Measurements from ENCODE around the gene GIPC2. TPM values are rescaled to one million over a fixed set of nuclear protein-coding genes. Genes with fewer than 3 reads are reported as not detected.
"Not testable (repeated sequence)": the region's sequence is repeated elsewhere in the genome, so short reads cannot be mapped to it uniquely, and the experiment has no call there.

Gene GIPC2
- total RNA-seq, 2 donors from 2014 or later: 0.79 to 2.1 TPM

GRCh38 chr1:78058670-78059069 is 12.9 kb downstream of the GIPC2 start:
- Histone ChIP-seq H3K4me3 (ENCODE audit: low read length) (no peak overlapping the region), H3K36me3 (ENCODE audit: control insufficient read depth, insufficient read depth, low read length) (no peaks in the 10 kb centered on the region), H3K27me3 (ENCODE audit: control insufficient read depth, insufficient read depth, low read length, poor library complexity, severe bottlenecking) (peaks cover 5% of the 10 kb centered on the region), H3K9me3 (ENCODE audit: control insufficient read depth, low read length) (no peaks in the 10 kb centered on the region), H3K9ac (ENCODE audit: extremely low read depth, low read length, poor library complexity, severe bottlenecking) (no peak overlapping the region), H3K4me1 (ENCODE audit: control insufficient read depth, insufficient read depth, low read length) (no peaks in the 10 kb centered on the region), H3K27ac (ENCODE audit: low read depth, low read length) (no peak overlapping the region)
- Mint-ChIP-seq H3K4me1 (peaks cover 5% of the 10 kb centered on the region), H3K27me3 (ENCODE audit: insufficient read depth) (no peaks in the 10 kb centered on the region), H3K36me3 (ENCODE audit: low read depth) (no peaks in the 10 kb centered on the region), H3K9me3 (no peaks in the 10 kb centered on the region), H3K27ac (no peak overlapping the region), H3K4me3 (no peak overlapping the region)
- WGBS, 2 experiments (ENCODE audit: insufficient coverage in 1 of 2, insufficient read length in 1 of 2): 89% methylated on average over 4 of the region's 4 CpGs; no CpG with 5 or more reads in 1 of the 2 experiments
- no peak for TF ChIP-seq CTCF (conservative IDR thresholded peaks at IDR 0.05)
- DNase-seq: no peak

GRCh38 chr1:78060857-78061563 is 15.2 kb downstream of the GIPC2 start:
- Histone ChIP-seq H3K9me3 (ENCODE audit: control insufficient read depth, low read length) (no peaks in the 10 kb centered on the region), H3K27me3 (ENCODE audit: control insufficient read depth, insufficient read depth, low read length, poor library complexity, severe bottlenecking) (peaks cover 5% of the 10 kb centered on the region), H3K27ac (ENCODE audit: low read depth, low read length) (no peak overlapping the region), H3K4me1 (ENCODE audit: control insufficient read depth, insufficient read depth, low read length) (no peaks in the 10 kb centered on the region), H3K36me3 (ENCODE audit: control insufficient read depth, insufficient read depth, low read length) (no peaks in the 10 kb centered on the region), H3K9ac (ENCODE audit: extremely low read depth, low read length, poor library complexity, severe bottlenecking) (no peak overlapping the region), H3K4me3 (ENCODE audit: low read length) (no peak overlapping the region)
- no peaks in the 10 kb centered on the region for H3K36me3 Mint-ChIP-seq (ENCODE audit: low read depth)
- no peaks in the 10 kb centered on the region for H3K27me3 Mint-ChIP-seq (ENCODE audit: insufficient read depth)
- peaks cover 1% of the 10 kb centered on the region for H3K4me1 Mint-ChIP-seq
- peak overlapping the region; percentile 37 for H3K27ac Mint-ChIP-seq
- DNase-seq: no peak
- peak; percentile 64 for TF ChIP-seq CTCF (conservative IDR thresholded peaks at IDR 0.05)
- 83 to 96% methylated on average over 1 to 4 of the region's 4 CpGs for WGBS, 2 experiments (ENCODE audit: insufficient coverage in 1 of 2, insufficient read length in 1 of 2)
- no peaks in the 10 kb centered on the region for H3K9me3 Mint-ChIP-seq
- no peak overlapping the region for H3K4me3 Mint-ChIP-seq

DNA sequence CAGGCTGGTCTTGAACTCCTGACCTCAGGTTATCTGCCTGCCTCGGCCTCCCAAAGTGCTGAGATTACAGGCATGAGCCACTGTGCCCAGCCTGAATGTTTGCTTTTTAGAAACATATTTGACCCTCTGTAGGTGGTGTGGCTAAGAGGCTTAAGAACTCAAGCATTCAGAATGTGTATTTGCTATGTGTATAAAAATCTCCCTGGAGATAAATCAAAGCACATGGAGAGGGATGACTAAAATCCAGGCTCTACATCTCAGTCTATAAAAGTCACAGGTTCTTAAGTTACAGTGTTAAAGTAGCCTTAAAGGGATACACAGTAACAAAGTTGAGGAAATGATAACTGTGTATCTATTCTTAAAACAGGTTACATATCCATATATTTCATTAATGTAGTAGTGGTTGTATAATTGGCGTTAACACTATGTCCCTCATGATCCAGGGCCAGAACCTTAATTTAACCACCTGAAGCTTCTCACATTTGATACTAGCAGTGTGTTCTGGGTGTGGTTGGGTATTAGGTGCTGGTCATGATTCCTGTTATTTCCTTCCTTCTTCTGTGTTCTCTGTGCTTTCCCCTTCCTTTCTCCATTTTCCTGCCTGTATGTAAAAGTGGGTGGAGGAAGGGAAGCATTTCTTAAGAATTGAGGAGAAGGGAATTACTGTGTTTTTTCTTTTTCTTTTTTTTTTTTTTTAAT is 16.2 kb downstream of the GIPC2 start:
- Mint-ChIP-seq H3K27ac (no peak overlapping the region), H3K4me3 (no peak overlapping the region), H3K9me3 (no peaks in the 10 kb centered on the region), H3K27me3 (ENCODE audit: insufficient read depth) (peaks cover 3% of the 10 kb centered on the region), H3K36me3 (ENCODE audit: low read depth) (no peaks in the 10 kb centered on the region), H3K4me1 (peaks cover 1% of the 10 kb centered on the region)
- Histone ChIP-seq H3K27me3 (ENCODE audit: control insufficient read depth, insufficient read depth, low read length, poor library complexity, severe bottlenecking) (peaks cover 5% of the 10 kb centered on the region), H3K4me1 (ENCODE audit: control insufficient read depth, insufficient read depth, low read length) (no peaks in the 10 kb centered on the region), H3K9ac (ENCODE audit: extremely low read depth, low read length, poor library complexity, severe bottlenecking) (no peak overlapping the region), H3K9me3 (ENCODE audit: control insufficient read depth, low read length) (no peaks in the 10 kb centered on the region), H3K27ac (ENCODE audit: low read depth, low read length) (no peak overlapping the region), H3K36me3 (ENCODE audit: control insufficient read depth, insufficient read depth, low read length) (no peaks in the 10 kb centered on the region), H3K4me3 (ENCODE audit: low read length) (no peak overlapping the region)
- 81 to 100% methylated on average over 1 to 2 of the region's 2 CpGs for WGBS, 2 experiments (ENCODE audit: insufficient coverage in 1 of 2, insufficient read length in 1 of 2)
- TF ChIP-seq CTCF (conservative IDR thresholded peaks at IDR 0.05): no peak
- no peak for DNase-seq

DNA sequence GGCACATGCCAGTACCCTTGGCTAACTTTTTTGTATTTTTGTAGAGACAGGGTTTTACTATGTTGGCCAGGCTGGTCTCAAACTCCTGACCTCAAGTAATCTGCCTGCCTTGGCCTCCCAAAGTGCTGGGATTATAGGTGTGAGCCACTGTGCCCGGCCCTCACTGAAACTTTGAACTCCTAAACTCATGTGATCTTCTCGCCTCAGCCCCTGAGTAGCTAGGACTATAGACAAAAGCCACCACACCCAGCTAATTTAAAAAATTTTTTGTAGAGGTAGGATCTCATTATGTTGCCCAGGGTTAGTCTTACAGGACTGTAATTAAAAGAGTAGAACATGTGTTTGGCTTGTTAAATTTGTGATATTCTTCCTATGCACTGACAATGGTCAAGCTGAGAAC is 19.1 kb downstream of the GIPC2 start:
- not testable (repeated sequence) for H3K9me3 ChIP-seq (ENCODE audit: control insufficient read depth, low read length); H3K27me3 ChIP-seq (ENCODE audit: control insufficient read depth, insufficient read depth, low read length, poor library complexity, severe bottlenecking); DNase-seq; H3K27me3 Mint-ChIP-seq (ENCODE audit: insufficient read depth); H3K4me1 ChIP-seq (ENCODE audit: control insufficient read depth, insufficient read depth, low read length); H3K9ac ChIP-seq (ENCODE audit: extremely low read depth, low read length, poor library complexity, severe bottlenecking); H3K4me3 Mint-ChIP-seq; H3K36me3 ChIP-seq (ENCODE audit: control insufficient read depth, insufficient read depth, low read length); H3K36me3 Mint-ChIP-seq (ENCODE audit: low read depth); H3K4me1 Mint-ChIP-seq; H3K4me3 ChIP-seq (ENCODE audit: low read length); H3K27ac ChIP-seq (ENCODE audit: low read depth, low read length); H3K27ac Mint-ChIP-seq; H3K9me3 Mint-ChIP-seq
- 84% methylated on average over 1 of the region's 2 CpGs; no CpG with 5 or more reads in 1 of the 2 experiments for WGBS, 2 experiments (ENCODE audit: insufficient coverage in 1 of 2, insufficient read length in 1 of 2)

Data from endodermal cell (in vitro differentiated cells).